Measurements from ENCODE around the gene CPD.

CPD gene

DNA sequence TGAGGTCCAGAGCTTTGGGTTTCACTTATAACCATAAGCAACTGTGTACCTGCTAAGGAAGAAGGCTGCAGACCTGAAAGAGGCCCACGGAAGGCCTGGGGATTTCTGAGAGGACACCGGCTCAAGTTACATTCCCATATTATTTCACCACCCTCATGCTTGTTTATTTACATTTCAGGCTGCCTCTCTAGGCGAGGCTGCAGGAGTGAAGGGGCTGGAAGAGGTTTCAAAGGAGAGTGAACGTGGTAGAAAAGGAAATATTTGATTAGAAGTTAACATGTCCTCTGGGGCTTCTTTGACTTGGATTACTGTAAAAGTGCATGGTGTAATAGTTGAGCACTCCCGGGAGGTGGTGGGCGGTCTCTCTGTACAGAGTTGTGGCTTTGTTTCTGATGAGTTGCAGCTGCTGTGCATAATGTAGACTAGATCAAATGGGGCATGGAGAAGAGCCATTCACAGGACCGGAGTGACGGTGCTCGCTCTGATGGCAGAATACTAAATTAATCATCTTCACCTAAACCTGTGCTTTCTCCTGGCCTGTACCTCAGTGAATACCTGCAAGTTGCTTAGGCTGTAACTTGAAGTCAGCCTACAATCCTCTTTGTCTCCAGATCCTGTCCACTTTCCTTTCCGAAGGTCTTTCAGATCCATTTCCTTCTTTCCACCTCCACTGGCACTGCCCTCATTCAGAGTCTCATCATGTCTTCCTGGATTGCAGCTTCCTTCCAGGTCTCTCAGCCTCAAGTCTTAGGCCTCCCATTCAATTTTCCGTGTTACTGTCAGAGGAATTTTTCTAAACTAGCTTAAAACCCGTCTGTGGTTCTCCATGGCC is 1.9 kb upstream of the CPD start:
- TF ChIP-seq FOXP2 (optimal IDR thresholded peaks at IDR 0.05; ENCODE audit: control extremely low read depth, extremely low read length, insufficient read depth), result peak; percentile 73
- TF ChIP-seq POLR2AphosphoS5 (IDR thresholded peaks at IDR 0.05; ENCODE audit: borderline replicate concordance, low read depth, low read length), result peak; percentile 41; the same call in 1 of the 2 replicates
- no peak for TF ChIP-seq EZH2 (IDR thresholded peaks at IDR 0.05)
- Histone ChIP-seq H3K9ac (ENCODE audit: insufficient read length) (no peak overlapping the region), H3K4me3 (peak overlapping the region; percentile 68), H3K27ac (no peak overlapping the region; the same call in 1 of the 2 replicates), H3K9me3 (ENCODE audit: low read depth, low read length) (no peaks in the 10 kb centered on the region), H3K36me3 (ENCODE audit: insufficient read depth, low read length) (no peaks in the 10 kb centered on the region)
- peak; percentile 75 for DNase-seq (ENCODE audit: low read depth, low spot score)

DNA sequence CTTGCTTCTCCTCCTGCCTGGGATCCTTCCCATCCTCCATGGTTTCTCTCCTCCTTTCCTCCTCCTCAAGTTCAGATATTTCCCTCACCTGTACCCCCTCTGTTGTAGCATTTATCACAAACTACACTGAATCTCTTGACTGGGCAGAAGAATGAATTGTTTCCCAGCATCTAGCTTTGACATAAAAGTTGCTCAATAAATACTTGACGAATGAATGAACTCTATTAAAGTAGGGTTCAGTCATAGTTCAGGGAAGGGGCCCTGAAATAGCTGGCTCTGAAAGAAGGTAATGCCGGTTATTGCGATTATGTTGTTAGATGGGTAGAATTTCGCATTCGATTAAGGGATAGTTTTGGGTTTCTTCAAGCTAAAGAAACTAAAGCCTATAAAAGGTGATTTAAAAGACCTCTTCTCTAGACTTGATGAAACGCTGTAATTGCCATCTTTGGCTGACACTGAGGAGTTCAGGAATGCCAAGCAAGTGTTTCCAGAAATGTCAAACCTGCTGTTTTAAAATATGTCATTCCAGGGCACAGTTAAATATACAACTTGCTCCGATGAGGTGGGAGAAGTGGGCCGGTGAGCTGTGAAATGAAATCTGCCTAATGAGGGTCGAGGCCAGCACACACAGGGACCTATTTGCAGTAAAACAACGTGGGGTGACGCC is 1.0 kb upstream of the CPD start:
- no peaks in the 10 kb centered on the region for H3K36me3 ChIP-seq (ENCODE audit: insufficient read depth, low read length)
- DNase-seq (ENCODE audit: low read depth, low spot score), result no peak
- no peaks in the 10 kb centered on the region for H3K9me3 ChIP-seq (ENCODE audit: low read depth, low read length)
- no peak overlapping the region for H3K9ac ChIP-seq (ENCODE audit: insufficient read length)
- H3K27ac ChIP-seq, result no peak overlapping the region
- TF ChIP-seq FOXP2 (optimal IDR thresholded peaks at IDR 0.05; ENCODE audit: control extremely low read depth, extremely low read length, insufficient read depth) (no peak), EZH2 (IDR thresholded peaks at IDR 0.05) (no peak), POLR2AphosphoS5 (IDR thresholded peaks at IDR 0.05; ENCODE audit: borderline replicate concordance, low read depth, low read length) (no peak)
- peak overlapping the region; percentile 90; the same call in 1 of the 2 replicates for H3K4me3 ChIP-seq

DNA sequence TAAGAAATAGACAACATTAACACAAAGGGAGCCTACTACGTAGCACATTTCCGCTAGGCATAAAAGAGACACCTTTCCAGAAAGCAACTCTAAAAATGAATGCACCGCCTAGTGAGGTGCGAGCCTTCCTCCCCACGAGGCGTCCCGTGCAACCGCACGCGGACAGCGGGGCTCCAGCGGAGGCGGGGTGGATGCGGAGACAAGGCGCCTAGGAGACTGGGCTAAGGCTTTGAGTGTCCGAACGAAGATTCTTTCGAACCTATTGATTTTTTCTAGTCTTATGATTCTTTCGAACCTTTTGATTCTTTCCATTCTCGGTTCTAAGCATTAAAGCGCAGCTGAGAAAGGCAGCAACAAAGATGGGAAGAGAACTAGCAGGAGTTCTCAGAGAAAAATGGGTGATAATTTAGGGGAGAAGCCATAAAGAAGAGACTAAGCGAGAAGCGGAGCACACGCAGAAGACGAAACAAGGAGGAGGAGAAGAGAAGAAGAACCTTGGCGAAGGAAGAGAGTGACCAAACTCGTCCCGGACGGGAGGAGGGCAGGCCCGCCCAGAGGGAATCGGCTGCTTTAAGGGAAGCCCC is 394 bp upstream of the CPD start:
- Histone ChIP-seq H3K9ac (ENCODE audit: insufficient read length) (peak overlapping the region; percentile 53), H3K9me3 (ENCODE audit: low read depth, low read length) (no peaks in the 10 kb centered on the region), H3K36me3 (ENCODE audit: insufficient read depth, low read length) (no peaks in the 10 kb centered on the region), H3K4me3 (peak overlapping the region; percentile 90), H3K27ac (no peak overlapping the region)
- DNase-seq (ENCODE audit: low read depth, low spot score), result no peak
- TF ChIP-seq POLR2AphosphoS5 (IDR thresholded peaks at IDR 0.05; ENCODE audit: borderline replicate concordance, low read depth, low read length) (no peak), EZH2 (IDR thresholded peaks at IDR 0.05) (no peak)

DNA sequence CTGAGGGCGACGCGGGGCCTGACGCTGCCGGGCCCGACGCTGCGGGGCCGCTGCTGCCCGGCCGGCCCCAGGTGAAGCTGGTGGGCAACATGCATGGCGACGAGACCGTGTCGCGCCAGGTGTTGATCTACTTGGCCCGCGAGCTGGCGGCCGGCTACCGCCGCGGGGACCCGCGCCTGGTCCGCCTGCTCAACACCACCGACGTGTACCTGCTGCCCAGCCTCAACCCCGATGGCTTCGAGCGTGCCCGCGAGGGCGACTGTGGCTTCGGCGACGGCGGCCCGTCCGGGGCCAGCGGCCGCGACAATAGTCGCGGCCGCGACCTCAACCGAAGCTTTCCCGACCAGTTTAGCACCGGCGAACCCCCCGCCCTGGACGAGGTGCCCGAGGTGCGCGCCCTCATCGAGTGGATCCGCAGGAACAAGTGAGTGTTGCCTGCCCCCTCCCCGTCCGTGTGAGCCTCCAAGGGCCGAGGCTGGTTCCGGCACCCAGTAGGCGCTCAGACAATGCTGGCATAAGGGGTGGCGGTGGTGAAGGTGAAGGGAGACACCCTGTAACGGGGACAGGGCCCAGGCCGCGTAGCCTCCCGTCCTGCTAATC is 676 bp downstream of the CPD start:
- no peaks in the 10 kb centered on the region for H3K36me3 ChIP-seq (ENCODE audit: insufficient read depth, low read length)
- H3K9me3 ChIP-seq (ENCODE audit: low read depth, low read length), result no peaks in the 10 kb centered on the region
- peak overlapping the region; percentile 78 for H3K9ac ChIP-seq (ENCODE audit: insufficient read length)
- no peak overlapping the region for H3K27ac ChIP-seq
- peak overlapping the region; percentile 90 for H3K4me3 ChIP-seq
- no peak for DNase-seq (ENCODE audit: low read depth, low spot score)
- TF ChIP-seq EZH2 (IDR thresholded peaks at IDR 0.05) (no peak), POLR2AphosphoS5 (IDR thresholded peaks at IDR 0.05; ENCODE audit: borderline replicate concordance, low read depth, low read length) (no peak)

DNA sequence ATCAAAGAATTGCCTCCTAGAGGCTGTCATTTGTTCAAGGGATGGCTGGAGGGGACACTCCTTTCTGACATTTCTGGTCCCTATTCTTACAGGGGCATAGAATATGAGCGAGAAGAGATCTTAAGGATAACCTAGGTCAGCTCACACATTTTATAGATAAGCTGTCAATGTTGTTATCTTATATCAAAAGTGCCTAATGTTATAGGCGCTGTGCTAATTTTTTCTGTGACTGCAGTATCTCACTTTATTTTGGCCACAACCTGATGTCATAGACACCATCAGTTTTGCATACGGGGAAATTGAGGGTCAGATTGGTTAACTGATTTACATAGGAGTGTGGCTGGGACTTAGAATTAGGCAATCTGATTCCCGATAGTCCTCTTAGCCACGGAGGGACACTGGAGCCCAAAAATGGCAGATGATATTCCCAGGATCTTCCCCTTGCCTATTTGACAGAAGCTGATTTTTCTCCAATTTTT is 1.2 kb downstream of the CPD start:
- Histone ChIP-seq H3K4me3 (peak overlapping the region; percentile 90), H3K27ac (no peak overlapping the region), H3K9ac (ENCODE audit: insufficient read length) (peak overlapping the region; percentile 78), H3K9me3 (ENCODE audit: low read depth, low read length) (no peaks in the 10 kb centered on the region), H3K36me3 (ENCODE audit: insufficient read depth, low read length) (no peaks in the 10 kb centered on the region; the same call in 1 of the 2 replicates)
- DNase-seq (ENCODE audit: low read depth, low spot score), result no peak
- TF ChIP-seq FOXP2 (optimal IDR thresholded peaks at IDR 0.05; ENCODE audit: control extremely low read depth, extremely low read length, insufficient read depth) (no peak), EZH2 (IDR thresholded peaks at IDR 0.05) (no peak), POLR2AphosphoS5 (IDR thresholded peaks at IDR 0.05; ENCODE audit: borderline replicate concordance, low read depth, low read length) (no peak)

DNA sequence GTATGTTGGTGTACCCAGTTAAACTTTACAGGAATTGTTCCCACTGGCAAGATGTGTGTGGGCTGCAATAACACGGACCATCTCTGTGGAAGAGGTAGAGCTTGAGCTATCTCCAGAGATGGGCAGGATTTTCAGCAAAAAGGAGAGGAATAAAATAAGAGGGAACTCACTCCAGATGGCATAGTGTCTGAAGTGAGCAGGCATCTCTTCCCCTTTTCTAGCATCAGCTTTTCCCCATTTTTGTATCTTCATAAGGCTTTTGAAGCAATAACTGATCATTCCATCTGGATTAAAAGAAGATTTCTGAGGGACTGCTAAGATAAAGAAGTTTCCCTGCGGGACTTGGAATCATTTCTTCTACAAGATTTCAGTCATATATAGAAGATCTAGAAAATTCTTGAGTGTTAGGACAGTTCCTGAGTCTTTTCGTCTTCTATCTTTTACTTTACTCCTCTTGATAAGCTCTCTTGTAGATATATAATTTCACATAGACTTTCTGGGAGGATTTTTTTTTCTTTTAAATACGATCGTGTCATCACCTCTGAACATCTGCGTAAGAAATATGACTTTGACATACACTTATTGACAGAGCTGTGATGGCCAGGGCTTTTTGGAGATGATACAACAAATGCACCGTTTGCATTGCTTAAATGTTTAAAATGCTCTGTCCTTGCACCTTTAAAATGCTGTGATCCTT is 2.1 kb downstream of the CPD start:
- H3K27ac ChIP-seq, result no peak overlapping the region
- DNase-seq (ENCODE audit: low read depth, low spot score), result no peak
- no peaks in the 10 kb centered on the region; the same call in 1 of the 2 replicates for H3K36me3 ChIP-seq (ENCODE audit: insufficient read depth, low read length)
- H3K9me3 ChIP-seq (ENCODE audit: low read depth, low read length), result no peaks in the 10 kb centered on the region
- H3K4me3 ChIP-seq, result peak overlapping the region; percentile 90
- TF ChIP-seq EZH2 (IDR thresholded peaks at IDR 0.05), result no peak
- TF ChIP-seq FOXP2 (optimal IDR thresholded peaks at IDR 0.05; ENCODE audit: control extremely low read depth, extremely low read length, insufficient read depth), result no peak
- no peak for TF ChIP-seq POLR2AphosphoS5 (IDR thresholded peaks at IDR 0.05; ENCODE audit: borderline replicate concordance, low read depth, low read length)
- H3K9ac ChIP-seq (ENCODE audit: insufficient read length), result peak overlapping the region; percentile 78

DNA sequence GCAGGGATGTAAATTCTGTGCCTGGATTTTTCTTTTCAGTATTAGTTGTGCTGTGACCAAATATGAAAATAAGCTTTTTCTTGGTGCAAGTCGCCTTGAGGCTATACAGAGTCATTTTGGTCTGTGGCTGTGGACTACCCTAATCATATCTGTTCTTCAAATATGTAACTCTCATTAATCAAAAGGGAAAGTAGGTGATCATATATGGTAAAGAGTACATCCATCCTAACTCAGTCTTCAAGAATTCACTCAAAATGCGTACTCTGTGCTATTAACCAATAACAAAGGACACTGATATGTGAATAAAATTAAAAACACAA is 2.6 kb downstream of the CPD start:
- H3K9me3 ChIP-seq (ENCODE audit: low read depth, low read length), result no peaks in the 10 kb centered on the region
- H3K4me3 ChIP-seq, result peak overlapping the region; percentile 90
- no peak overlapping the region for H3K27ac ChIP-seq
- TF ChIP-seq POLR2AphosphoS5 (IDR thresholded peaks at IDR 0.05; ENCODE audit: borderline replicate concordance, low read depth, low read length) (no peak), FOXP2 (optimal IDR thresholded peaks at IDR 0.05; ENCODE audit: control extremely low read depth, extremely low read length, insufficient read depth) (no peak), EZH2 (IDR thresholded peaks at IDR 0.05) (no peak)
- no peak for DNase-seq (ENCODE audit: low read depth, low spot score)
- peak overlapping the region; percentile 12 for H3K9ac ChIP-seq (ENCODE audit: insufficient read length)
- H3K36me3 ChIP-seq (ENCODE audit: insufficient read depth, low read length), result no peaks in the 10 kb centered on the region; the same call in 1 of the 2 replicates

Measured in SK-N-MC (cell line).